GM23248 (cell line): Measurements from ENCODE around the gene ARMC8.

ENCODE experiments used
- EZH2 ChIP-seq: fragments of 200-600 bp; sonication (generic); IDR thresholded peaks from 2 replicates; pipeline ENCODE4 v1.6.1; 2018; ENCODE audit warnings: antibody characterized with exemption, mild to moderate bottlenecking; ENCODE audit not compliant: insufficient read depth, poor library complexity, severe bottlenecking
- EZH2phosphoT487 ChIP-seq: fragments of 200-600 bp; sonication (generic); IDR thresholded peaks from 2 replicates; pipeline ENCODE4 v1.6.1; 2018; ENCODE audit warnings: antibody characterized with exemption, moderate library complexity, mild to moderate bottlenecking, low read depth; ENCODE audit not compliant: insufficient read depth

GRCh38 chr3:138263104-138263503, 76.0 kb downstream of the ARMC8 start:
- no peak for TF ChIP-seq EZH2
- TF ChIP-seq EZH2phosphoT487 = no peak
